Measurements from ENCODE around the gene P2RX1.

The P2RX1 gene

GRCh38 chr17:3946711-3947235, 30.5 kb upstream of the P2RX1 start:
- no peak overlapping the region for H3K4me3 ChIP-seq (replicated peaks; ENCODE audit: low read depth, low read length)
- TF ChIP-seq, protein P1, sequence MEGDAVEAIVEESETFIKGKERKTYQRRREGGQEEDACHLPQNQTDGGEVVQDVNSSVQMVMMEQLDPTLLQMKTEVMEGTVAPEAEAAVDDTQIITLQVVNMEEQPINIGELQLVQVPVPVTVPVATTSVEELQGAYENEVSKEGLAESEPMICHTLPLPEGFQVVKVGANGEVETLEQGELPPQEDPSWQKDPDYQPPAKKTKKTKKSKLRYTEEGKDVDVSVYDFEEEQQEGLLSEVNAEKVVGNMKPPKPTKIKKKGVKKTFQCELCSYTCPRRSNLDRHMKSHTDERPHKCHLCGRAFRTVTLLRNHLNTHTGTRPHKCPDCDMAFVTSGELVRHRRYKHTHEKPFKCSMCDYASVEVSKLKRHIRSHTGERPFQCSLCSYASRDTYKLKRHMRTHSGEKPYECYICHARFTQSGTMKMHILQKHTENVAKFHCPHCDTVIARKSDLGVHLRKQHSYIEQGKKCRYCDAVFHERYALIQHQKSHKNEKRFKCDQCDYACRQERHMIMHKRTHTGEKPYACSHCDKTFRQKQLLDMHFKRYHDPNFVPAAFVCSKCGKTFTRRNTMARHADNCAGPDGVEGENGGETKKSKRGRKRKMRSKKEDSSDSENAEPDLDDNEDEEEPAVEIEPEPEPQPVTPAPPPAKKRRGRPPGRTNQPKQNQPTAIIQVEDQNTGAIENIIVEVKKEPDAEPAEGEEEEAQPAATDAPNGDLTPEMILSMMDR (IDR thresholded peaks at IDR 0.05; ENCODE audit: low read depth, low read length, missing control alignments): no peak
- DNase-seq (ENCODE audit: extremely low read depth, low read depth): no peak

- TF ChIP-seq, protein P1 (IDR thresholded peaks at IDR 0.05; ENCODE audit: low read depth, low read length, missing control alignments): no peak
- H3K4me3 ChIP-seq (replicated peaks; ENCODE audit: low read depth, low read length): peak overlapping the region; percentile 42
- DNase-seq (ENCODE audit: extremely low read depth, low read depth): no peak
Measured at GRCh38 chr17:3944485-3945388, 28.5 kb upstream of the P2RX1 start.

DNA sequence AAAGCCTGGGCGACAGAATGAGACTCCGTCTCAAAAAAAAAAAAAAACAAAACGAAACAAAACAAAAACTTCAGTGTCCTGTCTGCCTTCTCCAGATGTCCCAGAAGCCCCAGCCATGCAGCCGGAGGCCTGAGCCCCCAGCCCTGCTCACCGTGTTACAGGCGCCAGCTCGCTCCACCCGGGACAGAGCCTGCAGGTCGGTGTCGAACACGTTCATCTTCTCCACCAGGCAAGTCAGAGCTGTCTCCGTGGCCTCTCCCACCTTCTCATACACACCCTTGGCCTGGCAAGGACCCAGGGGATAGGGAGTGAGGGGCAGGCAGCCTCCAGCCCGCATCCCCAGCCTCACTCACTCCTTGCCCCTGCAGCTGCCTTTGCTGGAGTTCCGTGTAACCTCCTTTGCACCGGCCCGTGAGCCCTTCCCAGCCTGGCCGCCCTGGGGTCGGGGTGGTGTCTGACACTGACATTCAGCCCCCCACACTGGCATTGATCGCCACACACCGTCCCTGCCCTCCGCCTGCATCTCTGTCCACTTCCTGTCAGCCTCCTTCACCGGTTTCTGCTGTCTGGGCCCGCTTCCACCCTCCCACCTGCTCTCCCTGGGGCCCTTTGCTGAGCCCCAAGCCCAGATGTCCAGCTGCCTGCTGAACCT, 27.1 kb upstream of the P2RX1 start:
- DNase-seq (ENCODE audit: extremely low read depth, low read depth): no peak
- TF ChIP-seq, protein P1 (IDR thresholded peaks at IDR 0.05; ENCODE audit: low read depth, low read length, missing control alignments): no peak
- no peak overlapping the region for H3K4me3 ChIP-seq (replicated peaks; ENCODE audit: low read depth, low read length)

DNA sequence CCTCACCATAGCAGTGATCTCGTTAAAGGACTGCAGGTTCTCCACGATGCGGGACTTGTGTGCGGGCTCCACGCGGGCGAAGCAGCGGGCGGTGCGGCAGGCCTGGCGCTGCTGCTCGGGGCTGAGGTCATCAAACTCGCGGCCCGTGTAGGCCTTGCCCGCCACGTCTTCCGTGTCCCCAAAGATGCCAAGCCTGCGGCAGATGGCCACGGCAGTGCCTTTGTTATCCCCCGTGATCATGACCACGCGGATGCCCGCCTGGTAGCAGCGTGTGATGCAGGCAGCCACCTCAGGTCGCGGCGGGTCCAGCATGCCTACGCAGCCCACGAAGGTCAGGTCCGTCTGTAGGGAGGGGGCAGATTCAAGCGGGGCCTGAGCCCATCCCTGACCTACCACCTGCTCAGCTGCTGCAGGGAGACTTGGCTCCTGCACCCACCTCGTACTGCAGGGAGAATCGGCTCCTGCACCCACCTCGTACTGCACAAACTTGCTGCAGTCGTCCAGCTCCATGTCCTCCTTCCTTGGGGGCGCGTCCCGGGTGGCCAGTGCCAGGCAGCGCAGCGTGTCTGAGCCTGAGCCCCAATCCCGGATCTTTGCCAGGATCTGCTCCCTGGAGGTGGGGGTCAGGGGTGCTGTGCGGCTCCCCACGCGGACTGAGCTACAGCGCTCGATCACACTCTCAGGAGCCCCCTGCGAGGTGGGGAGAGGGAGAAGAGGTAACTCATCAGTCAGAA, 24.9 kb upstream of the P2RX1 start:
- H3K4me3 ChIP-seq (replicated peaks; ENCODE audit: low read depth, low read length): no peak overlapping the region
- TF ChIP-seq, protein P1 (IDR thresholded peaks at IDR 0.05; ENCODE audit: low read depth, low read length, missing control alignments): no peak
- DNase-seq (ENCODE audit: extremely low read depth, low read depth): no peak

GRCh38 chr17:3937359-3937758, 21.1 kb upstream of the P2RX1 start:
- TF ChIP-seq, protein P1 (IDR thresholded peaks at IDR 0.05; ENCODE audit: low read depth, low read length, missing control alignments): no peak
- no peak for DNase-seq (ENCODE audit: extremely low read depth, low read depth)
- H3K4me3 ChIP-seq (replicated peaks; ENCODE audit: low read depth, low read length): no peak overlapping the region

DNA sequence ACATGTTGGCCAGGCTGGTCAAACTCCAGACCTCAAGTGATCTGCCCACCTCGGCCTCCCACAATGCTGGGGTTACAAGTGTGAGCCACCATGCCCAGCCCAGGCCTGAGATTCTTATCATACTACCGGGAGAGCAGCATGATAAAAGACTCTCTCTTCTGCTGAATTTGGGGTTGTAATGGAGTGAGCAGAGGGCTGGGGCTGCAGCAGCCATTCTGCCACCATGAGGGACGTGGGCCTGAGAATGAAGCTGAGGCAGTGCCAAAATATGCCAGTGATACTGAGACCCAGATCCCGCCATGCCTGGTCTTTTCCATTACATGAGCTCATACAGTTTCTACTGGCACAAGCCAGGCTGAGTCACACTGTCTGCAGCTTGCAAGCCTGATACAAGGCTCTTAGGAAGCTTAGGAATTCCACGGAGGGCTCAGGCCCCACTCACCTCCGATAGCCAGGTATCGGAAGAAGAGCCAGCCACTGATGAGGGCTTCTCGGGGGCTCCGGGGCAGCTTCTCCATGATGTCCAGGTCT, 19.6 kb upstream of the P2RX1 start:
- H3K4me3 ChIP-seq (replicated peaks; ENCODE audit: low read depth, low read length): no peak overlapping the region
- no peak for DNase-seq (ENCODE audit: extremely low read depth, low read depth)

More for the DNA sequence above, 19.6 kb upstream of the P2RX1 start:
- TF ChIP-seq, protein P1 (IDR thresholded peaks at IDR 0.05; ENCODE audit: low read depth, low read length, missing control alignments): no peak
